SH-SY5Y (cell line): ENCODE results near the gene PDCD7.

Experiments
- GATA2 ChIP-seq: IDR thresholded peaks from 2 replicates; pipeline ENCODE4 v1.6.1; 2011; ENCODE audit warnings: mild to moderate bottlenecking, low read depth, low read length
- GATA3 ChIP-seq: IDR thresholded peaks from 2 replicates; pipeline ENCODE4 v1.6.1; 2011; ENCODE audit warnings: low read depth, mild to moderate bottlenecking, low read length, moderate library complexity

PDCD7 gene

GRCh38 chr15:65146438-65146837 lies 12.8 kb upstream of the PDCD7 start:
- TF ChIP-seq GATA2 (no peak), GATA3 (no peak)

GRCh38 chr15:65134538-65134937 lies 930 bp upstream of the PDCD7 start:
- TF ChIP-seq GATA2 = no peak
- no peak for TF ChIP-seq GATA3

GRCh38 chr15:65132878-65133547 lies 595 bp downstream of the PDCD7 start:
- TF ChIP-seq GATA3 (no peak), GATA2 (no peak)

- no peak for TF ChIP-seq GATA2
- TF ChIP-seq GATA3 = no peak
Measured at GRCh38 chr15:65130941-65131340, 2.7 kb downstream of the PDCD7 start.

- TF ChIP-seq GATA2 (no peak), GATA3 (no peak)
Measured at GRCh38 chr15:65115542-65115941, 18.1 kb downstream of the PDCD7 start.

GRCh38 chr15:65115086-65115485 lies 18.5 kb downstream of the PDCD7 start, which contains the start of gene UBAP1L:
Gene UBAP1L, minus strand, starts transcription at chr15:65115200. Its CDS starts 8,985 bp downstream, at chr15:65106215.
- TF ChIP-seq GATA3 = no peak
- TF ChIP-seq GATA2 = no peak

- no peak for TF ChIP-seq GATA3
- TF ChIP-seq GATA2 = no peak
Measured at GRCh38 chr15:65110676-65111292, 22.8 kb downstream of the PDCD7 start.

GRCh38 chr15:65106011-65106590 lies 27.5 kb downstream of the PDCD7 start:
- TF ChIP-seq GATA3 (no peak), GATA2 (no peak)

- no peak for TF ChIP-seq GATA2
- TF ChIP-seq GATA3 = no peak
Measured at GRCh38 chr15:65105038-65105437, 28.6 kb downstream of the PDCD7 start.

- no peak for TF ChIP-seq GATA3
- TF ChIP-seq GATA2 = no peak
Measured at GRCh38 chr15:65102912-65103311, 30.7 kb downstream of the PDCD7 start.

GRCh38 chr15:65101891-65102708 lies 31.5 kb downstream of the PDCD7 start:
- TF ChIP-seq GATA2 = no peak
- no peak for TF ChIP-seq GATA3

- no peak for TF ChIP-seq GATA2
- TF ChIP-seq GATA3 = no peak
Measured at GRCh38 chr15:65101411-65101890, 32.2 kb downstream of the PDCD7 start.

GRCh38 chr15:65100442-65100841 lies 33.2 kb downstream of the PDCD7 start:
- TF ChIP-seq GATA3 (no peak), GATA2 (no peak)

- no peak for TF ChIP-seq GATA2
- no peak for TF ChIP-seq GATA3
Measured at GRCh38 chr15:65099336-65099735, 34.3 kb downstream of the PDCD7 start.
